H9 (cell line): ENCODE measurements around the gene ABHD14A. TPM values are rescaled to one million over a fixed set of nuclear protein-coding genes. Genes with fewer than 3 reads are reported as not detected.

ENCODE experiments used
- DNase-seq: peaks from one replicate; pipeline ENCODE4 v3.0.0-alpha.2; 2017
- H2AFZ ChIP-seq: one replicate; pipeline ENCODE4 v1.6.1; 2013; ENCODE audit warnings: mild to moderate bottlenecking, low read length, control low read depth, moderate library complexity
- H2AK5ac ChIP-seq: 2 replicates; pipeline ENCODE4 v1.6.1; 2013; ENCODE audit warnings: low read length, control low read depth, mixed read lengths; ENCODE audit not compliant: insufficient read length
- H2BK120ac ChIP-seq: one replicate; pipeline ENCODE4 v1.6.1; 2013; ENCODE audit warnings: low read depth, mild to moderate bottlenecking, low read length, control low read depth, inconsistent platforms; ENCODE audit not compliant: poor library complexity, severe bottlenecking
- H2BK12ac ChIP-seq: 2 replicates; pipeline ENCODE4 v1.6.1; 2013; ENCODE audit warnings: low read length, control low read depth, mixed read lengths, low read depth; ENCODE audit not compliant: insufficient read length
- H2BK15ac ChIP-seq: 2 replicates; pipeline ENCODE4 v1.6.1; 2013; ENCODE audit warnings: low read depth, low read length, control low read depth
- H2BK20ac ChIP-seq: one replicate; pipeline ENCODE4 v1.6.1; 2013; ENCODE audit warnings: low read depth, mild to moderate bottlenecking, low read length, control low read depth, inconsistent platforms; ENCODE audit not compliant: poor library complexity, severe bottlenecking
- H2BK5ac ChIP-seq: 2 replicates; pipeline ENCODE4 v1.6.1; 2013; ENCODE audit warnings: low read length, control low read depth, mixed read lengths; ENCODE audit not compliant: insufficient read length
- H3K14ac ChIP-seq: 2 replicates; pipeline ENCODE4 v1.6.1; 2013; ENCODE audit warnings: low read length, control low read depth; ENCODE audit not compliant: insufficient read depth
- H3K18ac ChIP-seq: 2 replicates; pipeline ENCODE4 v1.6.1; 2013; ENCODE audit warnings: low read depth, mild to moderate bottlenecking, mixed read lengths, low read length, control low read depth; ENCODE audit not compliant: insufficient read length
- H3K23ac ChIP-seq: 2 replicates; pipeline ENCODE4 v1.6.1; 2013; ENCODE audit warnings: low read length, control low read depth, mixed read lengths, low read depth; ENCODE audit not compliant: insufficient read length
- H3K23me2 ChIP-seq: 2 replicates; pipeline ENCODE4 v1.6.1; 2013; ENCODE audit warnings: low read depth, mild to moderate bottlenecking, mixed read lengths, low read length, control low read depth; ENCODE audit not compliant: insufficient read length, poor library complexity, severe bottlenecking
- H3K27ac ChIP-seq: 2 replicates; pipeline ENCODE4 v1.5.1; 2013; ENCODE audit warnings: low read length, control low read depth, mixed read lengths, low read depth; ENCODE audit not compliant: insufficient read length
- H3K27me3 ChIP-seq: 2 replicates; pipeline ENCODE4 v1.6.1; 2013; ENCODE audit warnings: low read length, control low read depth, inconsistent platforms; ENCODE audit not compliant: insufficient read depth
- H3K4ac ChIP-seq: 2 replicates; pipeline ENCODE4 v1.6.1; 2013; ENCODE audit warnings: low read depth, mild to moderate bottlenecking, control low read depth, inconsistent platforms, low read length, moderate library complexity
- H3K4me1 ChIP-seq: 2 replicates; pipeline ENCODE4 v1.6.1; 2013; ENCODE audit warnings: low read length, control low read depth, inconsistent platforms; ENCODE audit not compliant: insufficient read depth
- H3K4me2 ChIP-seq: 2 replicates; pipeline ENCODE4 v1.6.1; 2013; ENCODE audit warnings: low read length, control low read depth, mixed read lengths; ENCODE audit not compliant: insufficient read length, insufficient read depth
- H3K56ac ChIP-seq: 2 replicates; pipeline ENCODE4 v1.6.1; 2013; ENCODE audit warnings: low read depth, mild to moderate bottlenecking, mixed read lengths, low read length, control low read depth; ENCODE audit not compliant: insufficient read length
- H3K79me1 ChIP-seq: 2 replicates; pipeline ENCODE4 v1.6.1; 2013; ENCODE audit warnings: low read depth, mild to moderate bottlenecking, moderate library complexity, low read length, control low read depth, inconsistent platforms; ENCODE audit not compliant: insufficient read depth, poor library complexity, severe bottlenecking
- H3K79me2 ChIP-seq: 2 replicates; pipeline ENCODE4 v1.6.1; 2013; ENCODE audit warnings: low read length, control low read depth, inconsistent platforms; ENCODE audit not compliant: insufficient read depth
- H3K9ac ChIP-seq: 2 replicates; pipeline ENCODE4 v1.6.1; 2013; ENCODE audit warnings: low read length, control low read depth, mixed read lengths; ENCODE audit not compliant: insufficient read length; ENCODE audit errors: extremely low read depth
- H3K9me3 ChIP-seq: one replicate; pipeline ENCODE4 v1.6.1; 2013; ENCODE audit warnings: low read depth, low read length, inconsistent platforms; ENCODE audit not compliant: control insufficient read depth
- H3T11ph ChIP-seq: one replicate; pipeline ENCODE4 v1.6.1; 2013; ENCODE audit warnings: mild to moderate bottlenecking, low read length, control low read depth, inconsistent platforms
- H4K20me1 ChIP-seq: one replicate; pipeline ENCODE4 v1.6.1; 2013; ENCODE audit not compliant: control insufficient read depth, insufficient read length, insufficient read depth
- H4K5ac ChIP-seq: 2 replicates; pipeline ENCODE4 v1.6.1; 2013; ENCODE audit warnings: low read depth, mild to moderate bottlenecking, mixed read lengths, low read length, control low read depth; ENCODE audit not compliant: insufficient read length
- H4K8ac ChIP-seq: replicated peaks from 2 replicates; pipeline ENCODE4 v1.6.1; 2013; ENCODE audit warnings: low read length, control low read depth, mixed read lengths, low read depth; ENCODE audit not compliant: insufficient read length
- H4K91ac ChIP-seq: 2 replicates; pipeline ENCODE4 v1.6.1; 2013; ENCODE audit warnings: low read depth, mild to moderate bottlenecking, moderate library complexity, mixed read lengths, low read length, control low read depth; ENCODE audit not compliant: insufficient read length
- H3K27ac Mint-ChIP-seq, 3 experiments: 2 replicates in 2 of 3; 3 replicates in 1 of 3; pipeline ENCODE4 v1.8.0; 2020 to 2021; ENCODE audit warnings: mixed read lengths in 3 of 3, mild to moderate bottlenecking in 1 of 3, moderate library complexity in 1 of 3
- H3K27me3 Mint-ChIP-seq: 2 replicates; pipeline ENCODE4 v1.8.0; 2021; ENCODE audit warnings: low read depth, mild to moderate bottlenecking, moderate library complexity, mixed read lengths
- H3K36me3 Mint-ChIP-seq, 3 experiments: 2 replicates in 2 of 3; 3 replicates in 1 of 3; pipeline ENCODE4 v1.8.0; 2020 to 2021; ENCODE audit warnings: low read depth in 3 of 3, mixed read lengths in 3 of 3; ENCODE audit not compliant: insufficient read depth in 1 of 3
- H3K4me1 Mint-ChIP-seq, 2 experiments: 2 replicates each; pipeline ENCODE4 v1.8.0; 2020; ENCODE audit warnings: mixed read lengths in 2 of 2
- H3K4me3 Mint-ChIP-seq, 2 experiments: 2 replicates in 1 of 2; 3 replicates in 1 of 2; pipeline ENCODE4 v1.8.0; 2020 to 2021; ENCODE audit warnings: mild to moderate bottlenecking in 2 of 2, mixed read lengths in 2 of 2, moderate library complexity in 1 of 2
- H3K9me3 Mint-ChIP-seq, 2 experiments: 2 replicates in 1 of 2; 3 replicates in 1 of 2; pipeline ENCODE4 v1.8.0; 2020; ENCODE audit warnings: mild to moderate bottlenecking in 2 of 2, mixed read lengths in 2 of 2, moderate library complexity in 1 of 2
- CTCF ChIP-seq: fragments of 200-600 bp; sonication (generic); conservative IDR thresholded peaks from 3 replicates; pipeline ENCODE4 v1.8.0; 2021; ENCODE audit warnings: antibody characterized with exemption, mild to moderate bottlenecking
- WGBS: extraction: QIAGEN DNeasy Blood & Tissue Kit; methylation state at CpG from one replicate; pipeline ENCODE4 v1.1.7; 2013; ENCODE audit warnings: missing lambda C conversion rate, low lambda C conversion rate, mixed read lengths; ENCODE audit not compliant: insufficient read length; ENCODE audit errors: extremely low coverage; 5-methylcytosine and 5-hydroxymethylcytosine counted together
- total RNA-seq: library from RNA; stranded (reverse); gene quantifications from 2 replicates; pipeline ENCODE4 v1.2.1, GENCODE V29; 2021

The ABHD14A gene
- total RNA-seq, 1 experiment from 2014 or later, result 3.1 TPM

- H2BK120ac ChIP-seq, result no peak overlapping the region
- H4K5ac ChIP-seq, result no peak overlapping the region
- no peak overlapping the region for H3K9ac ChIP-seq
- H3K9me3 ChIP-seq, result no peaks in the 10 kb centered on the region
- H4K8ac ChIP-seq, result no peak overlapping the region
- peak overlapping the region; percentile 36 for H3K4me2 ChIP-seq
- H3K36me3 Mint-ChIP-seq, result no peaks in the 10 kb centered on the region; a peak in 1 of 7 replicates
- H3K4me1 ChIP-seq, result peaks cover 15% of the 10 kb centered on the region; the same call in 1 of the 2 replicates
- H3K79me1 ChIP-seq, result no peaks in the 10 kb centered on the region
- H3K23ac ChIP-seq, result no peak overlapping the region
- no peak overlapping the region for H3K56ac ChIP-seq
- H3K18ac ChIP-seq, result peak overlapping the region; percentile 5
- no peak overlapping the region for H2BK12ac ChIP-seq
- H3K23me2 ChIP-seq, result no peaks in the 10 kb centered on the region
- no peaks in the 10 kb centered on the region for H3K27me3 ChIP-seq
- H3K9me3 Mint-ChIP-seq, result no peaks in the 10 kb centered on the region
- H2BK20ac ChIP-seq, result no peak overlapping the region
- H3K4me3 Mint-ChIP-seq, result peak overlapping the region; percentile 45 to 75
- no peak overlapping the region for H2AK5ac ChIP-seq
- TF ChIP-seq CTCF, result no peak
- no peak overlapping the region for H3T11ph ChIP-seq
- H3K27ac ChIP-seq, result no peak overlapping the region
- H3K4me1 Mint-ChIP-seq, result peaks cover 50 to 62% of the 10 kb centered on the region in 2 experiments
- peaks cover 4% of the 10 kb centered on the region for H3K27me3 Mint-ChIP-seq
- 0 out of 2 replicates have a peak overlapping the region, but pooled peaks have one; percentile 31 for H3K14ac ChIP-seq
- H3K79me2 ChIP-seq, result no peaks in the 10 kb centered on the region
- no peak overlapping the region for H4K91ac ChIP-seq
- H4K20me1 ChIP-seq, result no peaks in the 10 kb centered on the region
- H3K4ac ChIP-seq, result no peak overlapping the region
- no peak overlapping the region for H2BK15ac ChIP-seq
- no peak for DNase-seq
- no peak overlapping the region for H2AFZ ChIP-seq
- H2BK5ac ChIP-seq, result no peak overlapping the region
- WGBS, result no CpG with 5 or more reads among the region's 8 CpGs
- H3K27ac Mint-ChIP-seq, result peak overlapping the region in 2 of 3 experiments; percentile 20 to 44; a peak in 2 of 7 replicates
These were observed 31.4 kb downstream of the ABHD14A start for GRCh38 chr3:52006017-52006819.
